K562 (cell line): ENCODE data around the gene TSPAN15. TPM values are rescaled to one million over a fixed set of nuclear protein-coding genes. Genes with fewer than 3 reads are reported as not detected.

ENCODE experiments used
- HNRNPUL1 ChIP-seq: fragments of 200-400 bp; formaldehyde crosslinking; IDR thresholded peaks from 2 replicates; pipeline ENCODE4 v1.6.1; 2017; ENCODE audit warnings: low read length
- UBTF ChIP-seq, 2 experiments: IDR thresholded peaks; 2 replicates each; pipeline ENCODE4 v1.6.1; 2012; ENCODE audit warnings: improper control_type of control experiment in 2 of 2, low read depth in 2 of 2, low read length in 2 of 2, borderline replicate concordance in 1 of 2
- ZHX1 ChIP-seq: fragments of 150-350 bp; conservative IDR thresholded peaks from 2 replicates; pipeline ENCODE4 v1.6.1; 2014; ENCODE audit warnings: low read length
- ZNF407 ChIP-seq: fragments of 450-650 bp; IDR thresholded peaks from 2 replicates; pipeline ENCODE4 v1.6.1; 2016; ENCODE audit warnings: low read depth
- polyA plus RNA-seq, 8 experiments: library from polyadenylated mRNA; depleted of rRNA in 4 of 8; stranded (reverse) in 5 of 8; unstranded in 3 of 8; fragments of >200 nt; fragmentation: Nextera tagmentation in 2 of 8; fragmentation: Illumina TruSeq in 1 of 8; extraction: Ambion mirVana in 2 of 8; extraction: Trizol in 1 of 8; gene quantifications; 2 replicates each; pipeline versions ENCODE4 v1.2.1 to v1.2.3, GENCODE V29; 2011 to 2014; ENCODE audit warnings: inconsistent platforms in 1 of 8, missing spikeins in 1 of 8
- total RNA-seq, 7 experiments: library from RNA; depleted of rRNA in 6 of 7; stranded (reverse); fragments of >200 nt in 6 of 7; fragmentation: Illumina TruSeq in 2 of 7; extraction: Trizol in 2 of 7; gene quantifications; 2 replicates each; pipeline versions ENCODE4 v1.2.1 to v1.2.3, GENCODE V29; 2011 to 2021; ENCODE audit warnings: low replicate concordance in 1 of 7

The TSPAN15 gene
- total and polyA plus RNA-seq, 9 of the 15 experiments (the other 6 are each of a cell fraction or from before 2014, with no cell fraction given): 0.33 to 1.0 (median 0.45) TPM; not detected in 2

- TF ChIP-seq ZNF407 (no peak), ZHX1 (no peak), UBTF (IDR thresholded peaks at IDR 0.05; ENCODE audit: borderline replicate concordance in 1 of 2, low read depth in 2 of 2, low read length in 2 of 2) (no peak), HNRNPUL1 (no peak)
Observed at GRCh38 chr10:69446650-69447151, 4.6 kb upstream of the TSPAN15 start (continued).
